Activated CD4-positive, alpha-beta T cell treated with anti-CD3 and anti-CD28 coated beads, Interleukin-10, Interleukin-2, amounts not matched to agents 100 ng/mL and 50 ng/mL, durations not matched to agents 16 hours and 8 hours (primary cell): Measurements from ENCODE around the gene C11orf86.
A peak's percentile ranks its signal among the peaks of the same experiment; 100 is the strongest.
"Not testable (repeated sequence)": the region's sequence is repeated elsewhere in the genome, so short reads cannot be mapped to it uniquely, and the experiment has no call there.

Source experiments
- DNase-seq: peaks from one replicate; pipeline ENCODE4 v3.0.0-alpha.2; 2020

The C11orf86 gene

DNA sequence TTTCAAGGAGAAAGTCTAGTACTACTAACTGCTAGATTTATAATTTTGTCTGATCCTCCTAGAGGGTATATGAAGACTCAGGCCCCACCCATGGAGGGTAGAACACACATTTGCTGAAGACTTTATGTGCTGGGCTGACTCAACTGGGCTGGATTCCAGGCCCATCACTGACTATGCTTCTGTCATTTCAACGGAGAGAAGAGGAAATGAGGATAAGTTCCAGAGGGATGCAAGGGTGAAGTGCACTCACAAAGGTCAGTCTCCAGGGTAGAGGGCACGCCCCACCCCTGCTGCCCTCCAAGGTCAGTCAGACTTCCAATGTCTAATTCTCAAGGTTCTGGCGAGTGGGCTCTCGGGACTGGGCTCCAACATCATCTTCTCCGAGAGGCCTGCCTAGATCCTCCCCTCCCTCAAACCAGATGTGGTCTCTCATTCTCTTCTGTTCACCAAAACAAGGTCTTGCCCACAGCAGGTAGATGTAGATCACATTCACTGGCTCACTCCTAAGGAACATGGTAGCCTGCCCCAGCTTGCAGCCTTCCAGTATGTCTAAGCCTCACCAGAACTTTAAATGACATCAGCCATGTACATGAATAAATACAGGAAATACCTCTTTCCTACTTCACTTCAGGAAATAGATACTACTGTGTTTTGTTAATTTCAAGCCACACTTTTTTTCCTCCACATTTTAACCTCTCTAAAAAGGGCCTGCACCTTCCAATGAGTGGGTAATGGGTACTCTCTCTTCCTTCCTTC is 7.3 kb upstream of the C11orf86 start:
- DNase-seq: no peak

DNA sequence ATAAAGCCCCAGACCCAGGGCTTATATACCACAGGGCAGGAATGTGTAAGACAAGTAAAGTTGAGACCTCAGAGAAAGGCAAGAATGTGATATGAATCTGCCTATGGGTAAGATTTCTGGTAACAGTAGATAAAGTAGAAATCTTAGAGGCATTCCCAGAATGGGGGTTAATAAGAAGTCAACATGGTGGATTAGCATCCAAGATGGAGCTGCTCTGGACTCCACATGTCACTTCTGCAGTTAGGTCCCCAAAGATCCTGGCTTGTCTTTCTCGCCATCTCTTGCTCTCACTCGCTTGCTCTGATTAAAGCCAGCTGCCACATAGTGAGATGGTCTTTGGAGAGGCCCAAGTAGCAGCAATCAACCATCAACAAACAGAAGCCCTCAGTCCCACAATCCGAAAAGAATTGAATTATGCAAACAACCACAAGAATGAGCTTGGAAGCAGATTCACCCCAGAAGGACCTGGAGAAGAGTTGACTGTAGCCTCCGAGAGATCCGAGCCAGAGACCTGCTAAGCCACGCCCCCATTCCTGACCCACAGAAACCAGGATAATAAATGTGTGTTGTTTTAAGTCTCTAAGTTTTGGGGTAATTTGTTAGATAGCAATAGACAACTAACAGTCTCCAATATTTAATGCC is 5.4 kb upstream of the C11orf86 start:
- no peak for DNase-seq

DNA sequence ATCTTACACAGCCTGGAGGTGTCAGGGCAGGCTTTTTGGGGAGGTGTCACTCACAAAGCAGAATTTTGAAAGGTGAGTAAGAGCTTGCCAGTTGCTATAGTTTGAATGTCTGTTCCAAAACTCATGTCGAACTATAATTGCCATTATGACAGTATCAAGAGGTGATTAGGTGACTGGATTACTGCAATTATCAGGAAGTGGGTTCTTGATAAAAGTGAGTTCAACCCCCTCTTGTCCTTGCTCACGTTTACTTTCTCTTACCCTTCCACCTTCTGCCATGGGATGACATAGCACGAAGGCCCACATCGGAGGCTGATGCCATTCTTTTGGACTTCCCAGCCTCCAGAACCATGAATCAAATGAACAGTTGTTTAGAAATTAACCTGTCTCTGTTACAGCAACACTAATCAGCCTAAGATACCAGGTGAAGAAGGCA is 4.7 kb upstream of the C11orf86 start:
- DNase-seq: peak; percentile 8

DNA sequence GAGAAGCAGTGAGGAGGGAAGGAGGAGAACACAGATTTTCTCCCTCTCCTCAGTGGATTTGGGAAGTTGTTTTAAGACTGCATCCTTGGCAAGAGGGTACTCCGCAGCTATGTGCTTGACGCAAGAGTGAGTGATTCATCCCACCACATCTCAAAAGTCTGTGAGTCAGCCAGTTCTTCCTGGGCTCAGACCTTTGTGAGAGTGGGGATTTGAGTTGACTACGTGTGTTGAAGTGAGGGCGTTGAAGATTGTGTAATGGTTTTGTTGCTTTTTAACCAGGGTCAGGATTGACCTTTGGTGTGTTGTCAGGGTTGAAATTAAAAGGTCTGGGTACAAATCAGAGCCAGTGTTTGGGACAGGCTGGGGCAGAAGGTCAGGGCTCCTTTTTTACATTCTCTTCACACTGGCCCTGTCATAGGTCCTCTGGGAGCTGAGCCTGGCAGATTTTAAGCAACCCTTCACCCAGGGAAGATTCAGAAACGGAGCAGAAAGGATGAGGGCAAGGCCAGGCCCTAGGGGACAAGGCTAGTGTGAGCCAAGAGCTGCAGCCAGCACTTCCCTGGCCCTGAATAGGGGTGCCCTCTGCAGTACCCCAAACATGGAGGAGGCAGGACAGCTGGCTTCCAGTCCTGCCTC is 4.2 kb upstream of the C11orf86 start:
- DNase-seq: peak; percentile 82

DNA sequence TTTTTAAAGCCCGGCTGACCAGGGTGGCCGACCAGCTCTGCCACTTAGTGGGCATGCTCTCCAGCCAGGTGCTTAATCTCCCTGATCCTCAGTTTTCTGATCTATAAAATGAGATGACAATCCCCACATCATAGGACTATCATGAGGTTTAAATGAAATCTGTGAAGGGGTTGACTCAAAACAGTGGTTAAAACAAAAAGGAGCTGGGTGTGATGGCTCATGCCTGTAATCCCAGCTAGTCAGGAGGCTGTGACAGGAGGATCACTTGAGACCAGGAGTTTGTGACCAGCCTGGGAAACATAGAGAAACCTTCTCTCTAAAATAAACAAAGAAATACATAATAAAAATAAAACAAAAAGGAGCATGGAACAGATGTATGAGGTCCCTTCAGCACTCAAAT is 3.6 kb upstream of the C11orf86 start:
- DNase-seq: no peak

DNA sequence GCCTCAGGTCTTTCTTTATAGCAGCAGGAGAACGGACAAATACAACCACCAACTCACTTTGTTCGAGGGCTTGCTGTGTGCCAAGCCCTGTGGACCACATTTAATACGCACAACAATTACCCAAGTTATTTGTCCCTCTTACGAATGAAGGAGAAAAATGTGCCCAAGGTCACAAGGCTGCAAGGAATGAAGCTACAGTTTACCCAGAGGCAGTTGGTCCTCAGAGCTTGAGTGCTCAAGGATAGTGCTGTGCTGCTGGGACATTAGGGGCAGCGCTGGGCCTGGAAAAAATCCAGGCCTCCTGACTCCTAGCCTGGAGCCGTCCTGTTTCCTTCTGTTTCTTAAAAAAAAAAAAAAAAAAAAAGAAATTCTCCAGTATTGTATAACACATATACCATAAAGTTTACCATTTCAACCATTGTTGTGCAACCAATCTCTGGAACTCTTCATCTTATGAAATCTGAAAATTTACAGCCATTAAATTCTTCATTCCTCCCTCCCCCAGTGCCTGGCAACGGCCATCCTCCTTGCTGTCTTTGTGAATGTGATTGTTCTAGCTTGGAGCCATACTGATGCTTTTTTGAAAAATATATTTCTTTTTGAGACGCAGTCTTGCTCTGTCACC is 1.0 kb upstream of the C11orf86 start:
- no peak for DNase-seq

DNA sequence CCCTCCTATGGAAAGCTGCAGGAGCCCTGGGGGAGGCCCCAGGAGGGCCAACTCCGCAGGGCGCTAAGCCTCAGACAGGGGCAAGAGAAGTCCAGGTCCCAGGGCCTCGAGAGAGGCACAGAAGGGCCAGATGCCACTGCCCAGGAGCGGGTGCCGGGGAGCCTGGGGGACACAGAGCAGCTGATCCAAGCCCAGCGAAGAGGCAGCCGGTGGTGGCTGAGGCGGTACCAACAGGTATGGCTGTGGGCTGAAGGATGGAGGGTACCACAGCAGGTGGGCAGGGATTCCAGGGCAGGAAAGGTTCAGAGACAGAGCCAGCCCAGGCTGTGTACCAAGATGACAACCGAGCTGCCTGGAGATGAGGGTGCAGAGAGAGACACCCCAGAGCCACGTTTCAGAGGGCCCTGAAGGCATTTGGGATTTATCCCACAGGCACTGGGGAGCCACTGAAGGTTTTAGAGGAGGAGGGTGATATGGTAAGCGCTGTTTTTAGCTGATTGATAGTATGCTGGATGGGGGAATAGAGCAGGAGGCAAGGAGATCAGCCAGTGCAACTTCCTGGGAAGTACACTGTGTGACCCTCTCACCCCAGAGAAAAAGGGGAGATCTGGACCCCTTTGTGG is 412 bp downstream of the C11orf86 start:
- no peak for DNase-seq

DNA sequence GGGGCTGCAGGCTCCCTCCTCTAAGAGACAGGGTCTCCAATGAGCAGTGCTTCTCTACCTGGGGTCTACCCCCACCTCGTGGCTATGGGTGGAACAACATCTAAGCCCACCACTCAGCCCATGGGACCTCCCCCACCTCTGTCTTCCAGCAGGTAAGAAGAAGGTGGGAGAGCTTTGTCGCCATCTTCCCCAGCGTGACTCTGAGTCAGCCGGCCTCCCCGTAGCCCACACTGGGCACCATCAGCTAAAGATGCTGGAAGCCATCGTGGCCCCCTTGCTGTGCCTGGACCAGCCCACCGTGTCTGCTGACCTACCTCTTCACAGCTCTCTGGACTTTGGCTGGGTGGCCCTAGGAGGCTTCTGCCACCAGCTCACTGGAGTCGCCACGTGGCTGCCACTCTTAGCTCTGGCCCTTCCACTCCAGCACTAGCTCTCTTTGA is 944 bp downstream of the C11orf86 start:
- peak; percentile 20 for DNase-seq

DNA sequence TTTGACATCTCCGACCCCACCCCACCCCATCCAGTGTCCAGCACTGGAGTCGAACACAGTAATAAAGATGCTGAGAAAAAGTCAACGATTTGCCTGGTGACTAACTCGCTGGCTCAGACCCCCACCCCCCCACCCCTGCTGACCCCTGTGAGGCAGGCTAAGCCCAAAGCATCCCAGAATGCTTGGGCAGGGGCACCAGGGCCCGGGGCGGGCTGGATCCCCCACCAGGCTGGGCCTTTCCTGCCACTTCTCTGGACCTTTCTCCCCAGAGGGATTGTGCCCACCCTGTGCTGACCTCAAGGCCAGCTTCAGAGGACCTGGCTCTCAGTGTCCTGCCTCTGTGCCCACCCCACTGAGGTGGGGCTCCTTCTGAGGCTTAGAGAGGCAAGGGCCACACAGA is 1.8 kb downstream of the C11orf86 start:
- no peak for DNase-seq

DNA sequence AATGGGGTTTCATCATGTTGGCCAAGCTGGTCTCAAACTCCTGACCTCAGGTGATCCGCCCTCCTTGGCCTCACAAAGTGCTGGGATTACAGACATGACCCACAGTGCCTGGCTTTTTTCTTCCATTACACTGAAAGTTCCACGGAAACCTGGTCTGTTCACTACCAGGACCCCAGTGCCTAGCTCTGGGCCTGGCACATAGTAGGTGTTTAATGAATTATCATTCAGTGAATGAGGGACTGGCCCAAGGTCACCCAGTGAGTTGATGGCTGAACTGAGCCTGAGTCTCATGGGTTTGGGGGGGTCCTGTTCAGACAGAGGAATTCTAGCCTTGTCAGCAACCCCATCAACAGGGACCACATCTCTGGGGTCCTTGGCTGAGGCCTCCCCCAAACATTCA is 3.1 kb downstream of the C11orf86 start:
- no peak for DNase-seq

DNA sequence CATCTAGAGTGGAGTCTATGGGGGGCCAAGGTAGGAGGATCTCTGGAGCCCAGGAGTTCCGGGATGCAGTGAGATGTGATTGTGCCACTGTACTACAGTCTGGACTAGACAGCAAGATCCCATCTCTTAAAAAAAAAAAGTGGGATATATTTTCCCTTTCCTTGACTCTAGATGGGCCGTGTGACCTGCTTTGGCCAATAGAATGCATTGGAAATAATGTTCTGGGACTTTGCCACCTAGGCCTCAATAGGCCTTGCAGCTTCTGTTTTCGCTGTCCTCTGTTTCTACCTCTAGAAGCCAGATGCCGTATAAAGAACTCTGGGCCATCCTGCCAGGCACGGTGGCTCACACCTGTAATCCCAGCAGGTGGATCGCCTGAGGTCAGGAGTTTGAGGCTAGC is 3.6 kb downstream of the C11orf86 start:
- no peak for DNase-seq

DNA sequence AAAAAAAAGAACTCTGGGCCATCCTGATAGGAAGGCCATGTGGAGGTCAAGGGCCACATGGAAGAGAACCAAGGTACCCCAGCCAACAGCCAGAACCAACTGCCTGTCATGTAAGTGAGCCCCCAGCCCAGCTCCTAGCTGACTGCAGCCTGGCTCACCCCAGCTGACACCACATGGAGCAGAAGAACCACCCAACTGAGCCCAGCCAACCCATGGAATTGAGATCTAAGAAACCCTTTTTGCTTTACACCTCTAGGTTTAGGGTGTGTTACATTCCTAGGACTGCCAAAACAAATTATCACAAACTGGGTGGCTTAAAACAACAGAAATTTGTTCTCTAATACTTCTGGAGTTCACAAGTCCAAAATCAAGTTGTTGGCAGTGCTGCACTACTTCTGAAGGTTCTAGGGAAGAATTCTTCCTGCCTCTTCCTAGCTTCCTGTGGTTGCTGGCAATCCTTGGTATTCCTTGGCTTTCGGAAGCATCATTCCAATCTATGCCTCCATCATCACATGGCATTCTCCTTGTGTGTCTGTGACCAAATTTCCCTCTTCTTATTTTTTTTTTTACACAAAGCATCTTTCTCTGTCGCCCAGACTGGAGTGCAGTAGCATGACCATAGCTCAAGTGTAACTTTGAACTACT is 4.4 kb downstream of the C11orf86 start:
- DNase-seq: no peak

DNA sequence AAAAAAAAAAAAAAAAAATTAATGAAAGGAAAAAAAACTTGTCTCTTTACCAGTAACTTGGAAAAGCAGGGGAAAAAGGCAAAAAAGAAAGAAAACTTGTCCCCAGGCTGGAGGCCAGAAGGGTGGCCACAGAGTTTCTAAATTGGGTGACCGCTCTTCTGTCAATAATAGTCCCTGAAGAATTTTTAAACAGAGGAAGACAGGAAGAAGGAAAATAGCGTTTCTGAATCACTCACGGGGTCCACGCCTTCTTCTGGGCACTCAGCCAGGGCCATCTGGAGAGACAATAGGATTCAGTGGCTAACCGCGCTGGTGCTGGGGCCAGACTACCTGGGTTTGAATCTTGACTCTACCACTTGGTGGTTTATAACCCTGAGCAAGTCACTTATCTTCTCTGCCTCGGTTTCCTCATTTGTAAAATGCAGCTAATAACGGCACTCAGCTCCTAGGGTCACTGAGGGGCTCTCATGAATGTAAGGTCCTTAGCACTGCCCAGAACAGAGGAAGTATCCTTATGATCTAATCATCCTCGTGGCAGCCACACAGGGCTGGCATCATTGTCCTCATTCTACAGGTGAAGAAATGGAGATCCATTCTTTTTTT is 7.0 kb downstream of the C11orf86 start:
- no peak for DNase-seq

DNA sequence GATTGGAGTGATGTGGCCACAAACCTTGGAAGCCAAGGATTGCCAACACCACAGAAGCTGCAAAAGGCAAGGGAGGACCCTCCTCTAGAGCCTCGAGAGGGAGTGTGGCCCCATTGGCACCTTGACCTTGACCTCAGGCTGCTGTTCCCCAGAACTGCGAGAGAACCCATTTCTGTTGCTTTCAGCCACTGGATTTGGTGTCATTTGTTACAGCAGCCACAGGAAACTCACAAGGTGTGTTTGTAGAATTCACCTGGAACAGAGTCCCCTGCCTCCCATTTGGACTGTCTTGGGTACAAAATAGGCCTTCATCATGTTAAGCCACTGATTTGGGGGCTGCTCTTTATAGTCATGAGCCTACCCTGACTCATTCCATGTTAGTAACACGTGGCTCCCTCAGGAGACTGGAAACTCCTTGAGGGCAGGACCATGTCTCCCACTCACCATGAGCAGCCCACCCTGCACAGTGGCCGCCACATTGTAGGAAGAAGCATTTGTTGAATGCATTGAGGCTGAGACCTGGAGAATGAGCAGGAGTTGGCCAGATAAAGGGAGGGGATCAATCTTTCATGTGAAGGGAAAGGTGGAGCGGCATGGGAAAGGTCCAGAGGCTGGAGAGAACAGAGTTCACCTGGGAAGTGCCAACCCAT is 8.3 kb downstream of the C11orf86 start:
- DNase-seq: no peak

DNA sequence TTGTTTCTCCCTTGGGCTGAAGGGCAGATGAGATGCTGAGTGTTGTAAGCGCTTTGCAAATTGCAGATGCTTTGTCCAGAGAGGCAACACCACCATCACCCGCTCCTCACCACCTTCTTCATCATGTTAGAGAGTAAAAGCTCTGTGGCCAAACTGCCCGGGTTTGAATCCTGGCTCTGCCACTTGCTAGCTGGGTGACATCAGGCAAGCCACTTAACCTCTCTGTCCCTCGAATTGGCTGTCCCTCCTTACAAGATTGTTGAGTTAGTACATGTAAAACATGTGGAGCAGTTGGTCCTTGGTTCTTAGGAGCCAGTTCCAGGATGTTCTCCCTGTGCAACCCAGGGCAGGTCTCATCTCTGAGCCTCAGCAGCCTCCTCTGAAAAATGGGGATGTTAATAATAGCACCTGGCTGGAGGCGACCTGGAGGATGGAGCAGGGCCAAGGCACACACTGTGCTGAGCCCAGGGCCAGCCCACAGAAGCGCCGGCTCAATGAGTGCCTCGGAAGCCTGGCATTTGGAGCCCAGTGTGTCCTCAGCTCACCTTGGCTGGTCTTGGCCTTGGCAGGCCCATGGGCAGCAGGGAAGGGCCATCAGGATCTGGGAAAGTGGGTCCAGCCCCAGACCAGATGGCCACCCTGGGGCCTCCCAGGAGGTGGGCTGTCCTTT is 10.5 kb downstream of the C11orf86 start:
- DNase-seq: no peak

DNA sequence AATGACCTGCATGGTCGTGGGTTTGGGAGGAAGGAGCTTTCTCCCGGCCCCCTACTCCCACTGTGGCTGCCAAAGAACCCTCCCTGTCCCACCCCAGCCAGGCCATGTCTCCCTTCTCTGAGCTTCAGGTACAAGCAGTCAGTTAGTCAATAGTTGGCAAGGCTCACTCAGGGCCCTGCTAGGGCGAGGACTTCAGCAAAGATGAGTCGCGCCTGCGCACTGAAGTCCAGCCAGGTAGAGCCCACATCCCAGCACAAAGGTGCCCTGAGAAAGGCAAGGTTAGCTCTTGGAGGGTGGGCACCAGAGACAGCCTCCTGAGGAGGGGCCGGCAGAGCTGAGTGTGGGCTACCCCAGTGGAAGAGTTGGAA is 11.1 kb downstream of the C11orf86 start:
- DNase-seq: no peak

DNA sequence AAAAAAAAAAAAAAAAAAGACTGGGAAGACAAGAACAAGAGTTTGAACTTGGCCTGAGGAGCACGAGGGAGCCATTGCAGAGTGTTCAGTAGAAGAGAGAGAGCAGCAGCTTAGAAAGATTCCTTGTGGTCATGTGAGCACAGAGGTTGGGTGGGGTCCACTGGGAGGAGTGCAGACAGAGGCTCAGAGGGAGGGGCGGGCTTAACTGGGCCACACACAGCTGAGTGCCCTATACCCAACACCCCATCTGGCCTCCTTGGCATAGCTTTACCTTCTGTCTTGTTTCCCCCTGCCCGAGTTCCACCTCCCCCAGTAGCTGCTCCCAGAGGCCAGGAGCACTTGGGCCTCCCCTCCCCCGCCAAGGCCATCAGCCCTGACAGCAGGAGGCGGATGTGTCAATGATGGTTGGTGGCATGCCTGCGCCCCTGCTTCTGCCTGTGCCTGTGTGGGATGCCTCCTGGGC is 12.1 kb downstream of the C11orf86 start:
- DNase-seq: no peak

DNA sequence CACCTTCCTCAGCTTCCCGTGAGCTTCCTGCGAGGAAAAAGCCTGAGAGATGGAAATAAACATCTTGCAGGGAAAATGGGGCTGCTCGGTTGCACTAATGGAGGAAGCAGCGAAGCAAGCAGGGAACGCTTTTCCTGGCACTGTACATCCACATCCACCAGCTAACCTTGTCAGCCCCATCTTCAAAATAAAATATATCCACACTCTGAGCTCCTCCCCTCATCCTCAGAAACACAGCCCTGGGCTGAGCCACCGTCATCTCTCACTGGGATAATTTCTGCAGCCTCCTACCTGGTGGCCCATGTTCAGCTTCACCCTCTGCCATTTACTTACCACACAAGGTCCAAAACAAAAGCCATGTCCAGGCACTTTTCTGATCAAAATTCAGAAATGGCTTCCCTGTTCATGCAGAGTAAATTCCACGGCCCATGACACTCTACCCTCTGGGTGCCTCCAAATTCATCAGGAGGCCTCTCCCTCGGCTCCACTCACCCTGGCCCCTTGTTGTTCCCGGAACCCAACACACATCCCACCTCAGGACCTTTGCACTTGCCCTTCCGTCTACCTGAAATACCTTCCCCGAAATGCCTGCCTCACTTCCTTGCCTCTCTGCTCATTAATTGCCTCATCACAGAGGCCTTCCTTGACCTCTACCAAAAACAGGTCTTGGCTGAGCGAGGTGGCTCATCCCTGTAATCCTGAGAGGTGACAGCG is 13.0 kb downstream of the C11orf86 start:
- no peak for DNase-seq

DNA sequence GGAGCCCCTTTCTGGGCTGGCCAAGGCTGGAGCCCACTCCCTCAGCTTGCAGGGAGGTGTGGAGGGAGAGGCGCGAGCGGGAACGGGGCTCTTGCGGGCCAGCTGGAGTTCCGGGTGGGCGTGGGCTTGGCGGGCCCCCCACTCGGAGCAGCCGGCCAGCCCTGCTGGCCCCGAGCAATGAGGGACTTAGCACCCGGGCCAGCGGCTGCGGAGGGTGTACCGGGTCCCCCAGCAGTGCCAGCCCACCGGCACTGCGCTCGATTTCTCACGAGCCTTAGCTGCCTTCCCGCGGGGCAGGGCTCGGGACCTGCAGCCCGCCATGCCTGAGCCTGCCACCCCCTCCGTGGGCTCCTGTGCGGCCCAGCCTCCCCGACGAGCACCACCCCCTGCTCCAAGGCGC is 13.6 kb downstream of the C11orf86 start:
- not testable (repeated sequence) for DNase-seq

DNA sequence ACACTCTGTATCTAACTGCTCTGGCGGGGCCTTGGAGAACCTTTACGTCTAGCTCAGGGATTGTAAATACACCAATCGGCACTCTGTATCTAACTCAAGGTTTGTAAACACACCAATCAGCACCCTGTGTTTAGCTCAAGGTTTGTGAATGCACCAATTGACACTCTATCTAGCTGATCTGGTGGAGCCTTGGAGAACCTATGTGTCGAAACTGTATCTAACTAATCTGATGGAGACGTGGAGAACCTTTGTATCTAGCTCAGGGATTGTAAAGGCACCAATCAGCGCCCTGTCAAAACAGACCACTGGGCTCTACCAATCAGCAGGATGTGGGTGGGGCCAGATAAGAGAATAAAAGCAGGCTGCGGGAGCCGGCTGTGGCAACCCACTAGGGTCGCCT is 14.3 kb downstream of the C11orf86 start:
- DNase-seq: not testable (repeated sequence)
